CD4-positive, alpha-beta memory T cell (primary cell): Measurements from ENCODE around the gene MPEG1. TPM values are rescaled to one million over a fixed set of nuclear protein-coding genes. Genes with fewer than 3 reads are reported as not detected.

Experiments
- CTCF ChIA-PET: fragments of 350-600 bp; sonication (Branson Sonifier 250); formaldehyde crosslinking; loops from one replicate; lab custom pipeline; 2021; ENCODE audit warnings: inconsistent platforms; ENCODE audit not compliant: partially characterized antibody; lab: Charles Lee
- POLR2A ChIA-PET: fragments of 350-600 bp; sonication (Branson Sonifier 250); formaldehyde crosslinking; loops from one replicate; lab custom pipeline; 2021; ENCODE audit not compliant: partially characterized antibody; lab: Charles Lee
- DNase-seq, 5 donors: peaks; one replicate each; pipeline versions ENCODE4 v3.0.0 to v3.0.0-alpha.2; 2020 to 2022; ENCODE audit warnings: mixed read lengths in 1 of 5
- H3K27ac ChIP-seq: one replicate; pipeline ENCODE4 v1.7.0; 2013; ENCODE audit warnings: low read depth, low read length
- H3K27me3 ChIP-seq: 2 replicates; pipeline ENCODE4 v1.7.0; 2013; ENCODE audit warnings: mild to moderate bottlenecking, low read length, moderate library complexity; ENCODE audit not compliant: insufficient read depth
- H3K36me3 ChIP-seq: 2 replicates; pipeline ENCODE4 v1.7.0; 2013; ENCODE audit warnings: mild to moderate bottlenecking, low read length, moderate library complexity; ENCODE audit not compliant: insufficient read depth
- H3K4me1 ChIP-seq: 2 replicates; pipeline ENCODE4 v1.7.0; 2013; ENCODE audit warnings: mild to moderate bottlenecking, low read length, moderate library complexity; ENCODE audit not compliant: insufficient read depth
- H3K4me3 ChIP-seq, 2 donors: one replicate each; pipeline ENCODE4 v1.7.0; 2013; ENCODE audit warnings: low read length in 2 of 2, mild to moderate bottlenecking in 1 of 2
- H3K9me3 ChIP-seq, 2 donors: one replicate each; pipeline ENCODE4 v1.7.0; 2013; ENCODE audit warnings: low read length in 2 of 2, control low read depth in 1 of 2; ENCODE audit not compliant: control insufficient read depth in 1 of 2
- H3K27ac Mint-ChIP-seq, 7 donors: one replicate each; pipeline ENCODE4 v1.8.0; 2020 to 2021; ENCODE audit warnings: mixed read lengths in 7 of 7, mild to moderate bottlenecking in 6 of 7, inconsistent platforms in 3 of 7, moderate library complexity in 3 of 7
- H3K27me3 Mint-ChIP-seq, 2 donors: one replicate each; pipeline ENCODE4 v1.8.0; 2020 to 2021; ENCODE audit warnings: mixed read lengths in 2 of 2
- H3K36me3 Mint-ChIP-seq, 2 donors: one replicate each; pipeline ENCODE4 v1.8.0; 2020 to 2021; ENCODE audit warnings: mixed read lengths in 2 of 2, inconsistent platforms in 1 of 2, mild to moderate bottlenecking in 1 of 2
- H3K4me1 Mint-ChIP-seq, 4 donors: one replicate each; pipeline ENCODE4 v1.8.0; 2020 to 2021; ENCODE audit warnings: mixed read lengths in 4 of 4, mild to moderate bottlenecking in 1 of 4
- H3K4me3 Mint-ChIP-seq, 8 donors: one replicate each; pipeline ENCODE4 v1.8.0; 2020 to 2021; ENCODE audit warnings: mixed read lengths in 8 of 8, mild to moderate bottlenecking in 7 of 8, moderate library complexity in 6 of 8, inconsistent platforms in 3 of 8
- H3K9me3 Mint-ChIP-seq, 8 donors: one replicate each; pipeline ENCODE4 v1.8.0; 2020 to 2021; ENCODE audit warnings: mixed read lengths in 8 of 8, mild to moderate bottlenecking in 5 of 8, inconsistent platforms in 3 of 8, moderate library complexity in 1 of 8
- intact Hi-C: fragments of 100-400 bp; cut with micrococcal nuclease; formaldehyde crosslinking; loops from one replicate; pipeline ENCODE4 v1.15.1; 2023
- polyA plus RNA-seq, 2 donors: library from polyadenylated mRNA; unstranded; fragments of 300-500 nt; fragmentation: Illumina TruSeq; gene quantifications; one replicate each; pipeline ENCODE4 v1.2.3, GENCODE V29; 2021
- total RNA-seq, 2 experiments: library from RNA; stranded (reverse); gene quantifications; one replicate each; pipeline ENCODE4 v1.2.3, GENCODE V29; 2021

Gene MPEG1
- total and polyA plus RNA-seq, 4 experiments from 2014 or later, result 0.14 to 2.7 (median 1.2) TPM

DNA sequence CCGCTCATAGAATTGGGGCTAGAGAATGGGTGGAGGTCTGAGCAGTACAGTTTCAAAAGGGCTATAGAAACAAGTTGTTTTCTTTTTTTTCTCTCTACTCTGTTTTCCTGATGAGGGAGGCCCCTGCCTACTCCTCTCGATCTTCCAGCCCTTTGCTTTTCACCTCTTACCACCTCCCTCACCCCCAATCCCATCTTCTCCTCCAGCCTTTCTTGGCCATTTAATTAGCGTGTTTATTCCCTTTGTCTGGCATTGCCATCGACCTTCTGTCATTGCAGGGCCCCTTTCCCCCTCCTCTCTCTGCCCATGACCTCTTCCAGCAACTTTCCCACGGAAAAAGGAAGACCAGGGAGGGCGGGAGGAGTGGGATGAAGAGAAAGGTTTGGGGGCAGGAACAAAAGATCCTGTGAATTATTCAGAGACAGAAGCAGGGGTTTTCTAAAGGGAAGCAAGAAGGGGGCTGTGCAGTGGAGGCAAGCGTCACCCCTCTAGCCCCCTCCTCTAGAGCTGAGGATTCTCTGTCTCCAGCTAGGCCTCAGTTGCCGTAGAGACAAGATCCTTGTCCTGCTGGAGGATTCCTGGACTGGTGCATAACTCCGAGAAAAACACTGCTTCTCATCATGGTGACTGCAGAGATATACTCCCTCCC is 27.9 kb downstream of the MPEG1 start:
- H3K9me3 ChIP-seq, result no peaks in the 10 kb centered on the region
- H3K4me3 Mint-ChIP-seq, result peak overlapping the region in 1 of 8 donors; percentile 4
- intact Hi-C loops, result no loop called here
- H3K27ac Mint-ChIP-seq, result no peak overlapping the region
- no peak for DNase-seq
- no peaks in the 10 kb centered on the region for H3K27me3 ChIP-seq
- H3K27me3 Mint-ChIP-seq, result no peaks in the 10 kb centered on the region
- H3K36me3 Mint-ChIP-seq, result peaks cover 0 to 8% of the 10 kb centered on the region in 2 donors
- no peak overlapping the region for H3K27ac ChIP-seq
- H3K4me1 Mint-ChIP-seq, result no peaks in the 10 kb centered on the region
- H3K4me3 ChIP-seq, result no peak overlapping the region
- no peaks in the 10 kb centered on the region for H3K4me1 ChIP-seq
- H3K9me3 Mint-ChIP-seq, result peaks cover 0 to under 1% (median 0%) of the 10 kb centered on the region in 8 donors
- CTCF ChIA-PET, result interaction anchor here (1.1 to 11.6 kb wide), 10 partner anchors 8 to 38 kb away, joined by 3 to 205 read pairs (median 8); partner anchors contain the start of gene DTX4
- H3K36me3 ChIP-seq, result no peaks in the 10 kb centered on the region
- POLR2A ChIA-PET, result no interaction called here

DNA sequence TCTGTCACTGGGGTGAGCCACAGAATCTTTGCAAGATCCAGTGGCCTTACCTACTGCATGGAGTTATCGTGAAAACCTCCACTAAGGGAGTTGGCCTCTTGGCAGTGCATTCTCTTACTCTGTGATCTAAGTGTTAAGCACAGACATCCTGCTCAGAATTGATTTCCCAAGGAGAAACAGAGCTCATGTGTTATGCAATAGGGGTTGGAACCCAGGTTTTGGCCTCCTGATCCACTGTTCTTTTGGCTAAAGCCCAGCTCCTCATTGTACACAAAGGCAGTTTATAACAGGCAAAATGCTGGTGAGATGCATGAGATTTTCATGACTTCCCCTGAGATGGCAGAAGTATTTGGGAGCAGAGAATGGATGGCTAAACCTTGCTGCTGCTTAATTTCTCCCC is 29.0 kb downstream of the MPEG1 start:
- POLR2A ChIA-PET, result no interaction called here
- peaks cover 0 to 3% of the 10 kb centered on the region in 2 donors for H3K36me3 Mint-ChIP-seq
- intact Hi-C loops, result no loop called here
- H3K27ac Mint-ChIP-seq, result no peak overlapping the region
- H3K9me3 Mint-ChIP-seq, result peaks cover 0 to 7% (median under 1%) of the 10 kb centered on the region in 8 donors
- Histone ChIP-seq H3K4me3 (no peak overlapping the region), H3K36me3 (no peaks in the 10 kb centered on the region), H3K27me3 (no peaks in the 10 kb centered on the region), H3K4me1 (no peaks in the 10 kb centered on the region), H3K9me3 (no peaks in the 10 kb centered on the region), H3K27ac (no peak overlapping the region)
- no peak for DNase-seq
- H3K4me1 Mint-ChIP-seq, result no peaks in the 10 kb centered on the region
- CTCF ChIA-PET, result interaction anchor here (1.5 to 11.6 kb wide), 3 partner anchors 11 to 26 kb away, joined by 5 to 205 read pairs (median 10); partner anchors contain the start of gene DTX4
- no peaks in the 10 kb centered on the region for H3K27me3 Mint-ChIP-seq
- H3K4me3 Mint-ChIP-seq, result no peak overlapping the region

DNA sequence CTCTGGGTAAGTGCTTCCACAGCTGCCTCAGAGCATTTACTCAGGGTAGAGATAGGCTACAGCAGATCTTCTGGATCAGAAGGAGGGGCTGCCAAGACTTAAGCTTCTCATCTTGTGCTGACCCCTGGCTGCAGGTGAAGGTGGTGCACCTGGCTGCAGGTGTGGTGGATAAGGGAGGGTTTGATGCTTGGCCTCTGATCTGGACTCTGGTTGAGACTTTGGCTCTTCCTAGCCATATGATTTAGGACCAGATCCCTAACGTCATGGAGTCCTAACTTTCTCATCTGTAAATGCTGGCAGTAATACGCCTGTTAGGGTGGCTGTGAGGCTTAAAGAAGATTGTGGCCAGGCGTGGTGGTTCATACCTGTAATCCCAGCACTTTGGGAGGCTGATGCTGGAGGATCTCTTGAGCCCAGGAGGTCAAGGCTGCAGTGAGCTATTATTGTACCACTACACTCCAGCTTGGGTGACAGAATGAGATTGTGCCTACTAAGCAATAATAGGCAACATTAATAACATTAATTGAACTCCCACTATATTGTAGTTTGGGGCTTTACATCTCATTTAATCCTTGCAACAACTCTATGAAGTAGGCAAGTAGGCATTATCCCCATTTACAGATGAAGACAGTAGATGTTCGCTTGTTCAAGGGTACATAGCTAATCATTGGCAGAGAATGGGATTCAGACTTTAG is 30.1 kb downstream of the MPEG1 start:
- H3K27me3 ChIP-seq, result no peaks in the 10 kb centered on the region
- no peaks in the 10 kb centered on the region for H3K9me3 ChIP-seq
- no peaks in the 10 kb centered on the region for H3K36me3 ChIP-seq
- H3K27ac ChIP-seq, result no peak overlapping the region
- intact Hi-C loops, result loop anchor here (1.0 kb wide), 1 partner anchor 11 kb away; no protein-coding TSS in a partner anchor
- H3K4me1 ChIP-seq, result no peaks in the 10 kb centered on the region
- Mint-ChIP-seq H3K36me3 (no peaks in the 10 kb centered on the region), H3K4me1 (no peaks in the 10 kb centered on the region), H3K4me3 (no peak overlapping the region), H3K9me3 (peaks cover 0 to 7% (median under 1%) of the 10 kb centered on the region in 8 donors), H3K27me3 (no peaks in the 10 kb centered on the region), H3K27ac (peak overlapping the region in 1 of 7 donors; percentile 30)
- ChIA-PET POLR2A (interaction anchor here (0.6 to 1.2 kb wide), 2 partner anchors 10 to 11 kb away, joined by 4 read pairs; partner anchors contain the start of gene DTX4), CTCF (interaction anchor here (0.9 to 11.6 kb wide), 6 partner anchors 10 to 99 kb away, joined by 3 to 205 read pairs (median 4); partner anchors contain the start of gene DTX4)
- H3K4me3 ChIP-seq, result no peak overlapping the region
- peak in 1 of 5 donors; percentile 19 for DNase-seq

DNA sequence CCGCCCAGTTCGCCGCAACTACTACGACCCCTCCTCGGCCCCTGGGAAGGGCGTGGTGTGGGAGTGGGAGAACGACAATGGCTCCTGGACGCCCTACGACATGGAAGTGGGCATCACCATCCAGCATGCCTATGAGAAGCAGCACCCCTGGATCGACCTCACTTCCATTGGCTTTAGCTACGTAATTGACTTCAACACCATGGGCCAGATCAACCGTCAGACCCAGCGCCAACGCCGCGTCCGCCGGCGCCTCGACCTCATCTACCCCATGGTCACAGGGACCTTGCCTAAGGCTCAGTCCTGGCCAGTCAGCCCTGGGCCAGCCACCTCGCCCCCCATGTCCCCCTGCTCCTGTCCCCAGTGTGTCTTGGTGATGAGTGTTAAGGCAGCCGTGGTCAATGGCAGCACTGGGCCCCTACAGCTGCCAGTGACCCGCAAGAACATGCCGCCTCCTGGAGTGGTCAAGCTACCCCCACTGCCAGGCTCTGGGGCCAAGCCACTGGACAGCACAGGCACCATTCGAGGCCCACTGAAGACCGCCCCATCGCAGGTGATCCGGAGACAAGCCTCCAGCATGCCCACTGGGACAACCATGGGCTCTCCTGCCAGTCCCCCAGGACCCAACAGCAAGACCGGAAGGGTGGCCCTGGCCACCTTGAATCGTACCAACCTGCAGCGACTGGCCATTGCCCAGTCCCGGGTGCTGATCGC is 30.8 kb downstream of the MPEG1 start:
- CTCF ChIA-PET, result interaction anchor here (0.9 to 11.6 kb wide), 6 partner anchors 9 to 100 kb away, joined by 3 to 205 read pairs (median 7); partner anchors contain the start of gene DTX4
- intact Hi-C loops, result loop anchor here (1.0 kb wide), 1 partner anchor 11 kb away; no protein-coding TSS in a partner anchor
- POLR2A ChIA-PET, result interaction anchor here (0.6 to 1.2 kb wide), 2 partner anchors 9 to 10 kb away, joined by 4 read pairs; partner anchors contain the start of gene DTX4
- Histone ChIP-seq H3K27me3 (no peaks in the 10 kb centered on the region), H3K27ac (no peak overlapping the region), H3K9me3 (no peaks in the 10 kb centered on the region), H3K4me3 (no peak overlapping the region), H3K36me3 (no peaks in the 10 kb centered on the region), H3K4me1 (no peaks in the 10 kb centered on the region)
- no peak for DNase-seq
- no peak overlapping the region for H3K4me3 Mint-ChIP-seq
- no peaks in the 10 kb centered on the region for H3K27me3 Mint-ChIP-seq
- H3K9me3 Mint-ChIP-seq, result peaks cover 0 to 7% (median under 1%) of the 10 kb centered on the region in 8 donors
- no peaks in the 10 kb centered on the region for H3K4me1 Mint-ChIP-seq
- H3K36me3 Mint-ChIP-seq, result no peaks in the 10 kb centered on the region
- no peak overlapping the region for H3K27ac Mint-ChIP-seq

DNA sequence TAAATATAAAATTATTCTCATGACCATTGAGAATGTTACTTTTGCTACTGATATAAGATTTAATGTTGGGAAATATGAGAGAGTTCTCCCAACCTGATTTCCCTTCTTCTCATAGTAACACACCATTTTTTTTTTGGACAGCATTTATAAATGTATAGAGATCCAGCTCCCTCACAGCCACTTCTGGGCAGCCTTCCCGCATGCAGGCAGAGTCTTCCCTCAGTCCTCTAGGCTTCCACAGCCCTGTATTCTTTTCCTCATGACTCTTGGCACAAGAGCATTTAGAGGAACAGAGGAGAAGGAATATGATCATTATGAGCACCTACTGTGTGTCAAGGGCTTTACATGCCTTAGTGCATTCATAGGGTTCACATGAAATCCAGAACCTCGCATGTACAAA is 31.8 kb downstream of the MPEG1 start:
- Histone ChIP-seq H3K36me3 (no peaks in the 10 kb centered on the region), H3K27ac (no peak overlapping the region), H3K4me1 (no peaks in the 10 kb centered on the region), H3K27me3 (no peaks in the 10 kb centered on the region), H3K4me3 (no peak overlapping the region), H3K9me3 (no peaks in the 10 kb centered on the region)
- CTCF ChIA-PET, result interaction anchor here (1.1 to 11.6 kb wide), 4 partner anchors 8 to 33 kb away, joined by 3 to 205 read pairs (median 8); partner anchors contain the start of gene DTX4
- Mint-ChIP-seq H3K4me1 (no peaks in the 10 kb centered on the region), H3K4me3 (no peak overlapping the region), H3K27ac (no peak overlapping the region), H3K36me3 (no peaks in the 10 kb centered on the region), H3K9me3 (peaks cover 0 to 7% (median under 1%) of the 10 kb centered on the region in 8 donors), H3K27me3 (no peaks in the 10 kb centered on the region)
- no peak for DNase-seq
- POLR2A ChIA-PET, result interaction anchor here (1.0 kb wide), 1 partner anchor 9 kb away, joined by 3 read pairs; the partner anchor contains the start of gene DTX4
- intact Hi-C loops, result no loop called here

DNA sequence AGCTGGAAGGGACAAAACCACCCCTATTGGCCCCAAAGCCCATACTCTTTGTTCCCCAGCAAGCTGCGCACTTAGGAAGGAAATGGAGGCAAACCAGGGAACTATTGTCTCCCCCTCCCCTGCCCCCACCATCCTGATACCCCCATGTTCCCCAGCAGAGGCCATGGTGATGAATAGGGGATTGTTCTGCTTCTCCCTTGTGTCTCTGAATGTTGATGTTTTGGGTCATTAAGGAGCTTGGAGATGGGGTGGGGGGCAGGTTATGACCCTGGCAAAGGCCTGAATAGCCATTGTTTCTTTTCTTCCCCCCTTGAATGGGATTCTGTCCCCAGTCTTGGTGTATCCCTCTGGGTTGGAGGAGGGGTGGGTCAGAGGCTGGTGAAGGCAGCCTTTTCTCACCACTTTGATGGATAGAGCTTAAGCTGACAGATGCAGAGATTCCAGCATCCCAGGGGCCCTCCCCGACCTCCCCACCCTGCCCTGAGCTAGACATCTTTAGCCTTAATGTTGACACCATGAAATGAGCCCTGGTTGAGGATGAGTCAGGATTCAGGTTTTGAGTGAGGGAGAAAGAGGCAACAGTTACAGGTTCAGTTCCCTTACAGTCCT is 32.5 kb downstream of the MPEG1 start:
- no peak for DNase-seq
- intact Hi-C loops, result no loop called here

More for the DNA sequence above, 32.5 kb downstream of the MPEG1 start:
- Mint-ChIP-seq H3K9me3 (peaks cover 0 to 7% (median under 1%) of the 10 kb centered on the region in 8 donors), H3K27ac (no peak overlapping the region), H3K36me3 (no peaks in the 10 kb centered on the region), H3K4me1 (peaks cover 0 to 1% (median 0%) of the 10 kb centered on the region in 4 donors), H3K4me3 (no peak overlapping the region), H3K27me3 (no peaks in the 10 kb centered on the region)
- ChIA-PET POLR2A (interaction anchor here (1.0 kb wide), 1 partner anchor 8 kb away, joined by 3 read pairs; the partner anchor contains the start of gene DTX4), CTCF (interaction anchor here (1.1 to 11.6 kb wide), 4 partner anchors 7 to 32 kb away, joined by 3 to 205 read pairs (median 8); partner anchors contain the start of gene DTX4)
- Histone ChIP-seq H3K27ac (no peak overlapping the region), H3K9me3 (no peaks in the 10 kb centered on the region), H3K4me1 (no peaks in the 10 kb centered on the region), H3K36me3 (no peaks in the 10 kb centered on the region), H3K27me3 (no peaks in the 10 kb centered on the region), H3K4me3 (no peak overlapping the region)
